COLO829 (cell line): ENCODE data around the gene TAS2R60.
"Not testable (repeated sequence)": the region's sequence is repeated elsewhere in the genome, so short reads cannot be mapped to it uniquely, and the experiment has no call there.

Experiments used
- DNase-seq: peaks from one replicate; pipeline ENCODE4 v3.0.0; 2012; ENCODE audit warnings: low spot score

The TAS2R60 gene

GRCh38 chr7:143479055-143479766 is 36.0 kb downstream of the TAS2R60 start:
- no peak for DNase-seq

- DNase-seq: no peak
These were observed 37.2 kb downstream of the TAS2R60 start for GRCh38 chr7:143480501-143480900.

- no peak for DNase-seq
These were observed 40.9 kb downstream of the TAS2R60 start for GRCh38 chr7:143484119-143484518.

- DNase-seq: no peak
These were observed 41.8 kb downstream of the TAS2R60 start for GRCh38 chr7:143485094-143485493.

GRCh38 chr7:143485500-143485899 is 42.2 kb downstream of the TAS2R60 start:
- DNase-seq: no peak

GRCh38 chr7:143486266-143486665 is 43.0 kb downstream of the TAS2R60 start:
- DNase-seq: not testable (repeated sequence)

GRCh38 chr7:143487061-143487460 is 43.8 kb downstream of the TAS2R60 start:
- no peak for DNase-seq

- no peak for DNase-seq
These were observed 44.3 kb downstream of the TAS2R60 start for GRCh38 chr7:143487566-143487965.

GRCh38 chr7:143490717-143491306 is 47.6 kb downstream of the TAS2R60 start:
- DNase-seq: no peak

- DNase-seq: peak; percentile 59
These were observed 48.8 kb downstream of the TAS2R60 start for GRCh38 chr7:143492043-143492471.

- DNase-seq: no peak
These were observed 49.8 kb downstream of the TAS2R60 start for GRCh38 chr7:143492799-143493739.

GRCh38 chr7:143493751-143494150 is 50.5 kb downstream of the TAS2R60 start:
- no peak for DNase-seq
